ENCODE data around the gene SVEP1. TPM values are rescaled to one million over a fixed set of nuclear protein-coding genes. Genes with fewer than 3 reads are reported as not detected.

The SVEP1 gene
- total RNA-seq, result 39.6 and 81.2 TPM in 2 replicates

DNA sequence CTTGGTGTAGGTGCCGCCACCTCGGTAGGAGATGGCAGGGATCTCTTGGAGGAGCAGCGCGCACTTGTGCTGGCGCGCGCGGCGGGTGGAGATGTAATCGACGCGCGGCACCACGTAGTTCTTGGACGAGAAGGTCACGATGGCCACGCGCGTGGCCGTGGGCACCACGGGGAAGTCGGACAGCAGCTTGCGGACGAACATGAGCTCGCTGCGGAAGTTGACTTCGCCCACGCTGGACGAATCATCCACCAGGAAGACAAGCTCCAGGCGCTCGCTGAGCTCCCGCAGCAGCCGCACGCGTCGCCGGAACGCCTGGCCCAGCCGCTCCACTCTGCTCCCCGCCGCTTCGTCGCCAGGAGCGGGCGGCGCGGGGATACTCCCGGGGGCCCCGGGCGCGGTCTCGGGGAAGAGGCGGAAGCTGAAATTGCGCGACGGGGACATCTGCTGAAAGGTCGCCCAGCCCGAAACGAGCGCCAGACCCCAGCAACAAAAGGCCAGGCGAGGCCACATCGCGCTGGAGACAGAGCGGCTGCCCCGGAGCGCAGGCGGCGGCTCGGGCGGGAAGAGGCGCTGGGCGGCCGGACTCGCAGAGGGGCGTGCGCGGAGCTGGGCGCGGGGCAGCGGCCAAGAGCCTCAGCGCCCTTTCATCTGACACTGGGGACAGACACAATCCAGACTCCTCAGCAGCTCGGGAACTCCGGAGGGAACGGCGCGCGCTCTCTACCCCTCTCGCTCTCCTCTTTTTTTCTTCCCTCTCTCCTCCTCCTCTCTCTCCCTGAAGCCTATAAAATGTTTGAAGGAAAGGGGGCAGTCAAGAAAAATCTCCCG lies at the start of gene SVEP1:
Gene SVEP1 (minus strand): TSS at position 708 of the 828 bp plus-strand sequence. CDS start 198 bp downstream, at position 510.
- peak; percentile 65 for DNase-seq (ENCODE audit: low read depth)

DNA sequence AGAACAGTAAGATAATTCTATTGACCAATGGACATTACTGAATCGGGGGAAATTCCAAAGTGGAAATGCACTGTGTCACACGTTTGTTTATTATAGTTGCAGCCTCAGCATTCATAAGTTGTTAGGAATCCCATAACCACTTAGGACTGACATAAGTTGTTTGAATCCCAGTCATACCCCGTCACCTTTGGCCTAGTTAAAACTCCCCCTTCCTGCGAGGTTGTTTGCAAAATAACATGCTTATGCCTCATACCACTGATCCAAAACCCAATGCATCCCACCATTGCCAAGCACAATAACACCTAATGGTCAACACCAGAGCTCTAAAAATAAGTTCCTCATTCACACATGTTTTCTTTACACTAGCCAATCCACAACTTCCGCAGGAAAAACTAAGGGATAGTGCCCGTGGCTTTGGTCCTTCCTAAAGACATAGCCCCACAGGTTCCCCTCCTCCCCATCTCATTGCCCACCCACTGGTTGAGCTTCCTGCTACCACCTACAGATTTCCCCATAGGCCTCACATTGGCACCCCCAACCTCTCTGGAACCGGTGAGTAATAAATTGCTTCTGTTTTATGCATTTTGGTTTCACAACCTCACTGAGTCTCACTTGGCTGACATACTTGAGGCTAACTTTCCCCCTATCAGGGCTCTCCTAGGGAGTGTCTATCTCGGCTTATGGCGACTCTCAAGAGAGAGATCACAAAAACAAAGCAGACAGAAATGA lies 46.7 kb upstream of the SVEP1 start:
- DNase-seq (ENCODE audit: low read depth), result peak; percentile 93
- H3K4me3 ChIP-seq (ENCODE audit: low read depth, low read length), result no peak overlapping the region
- TF ChIP-seq, protein P1, sequence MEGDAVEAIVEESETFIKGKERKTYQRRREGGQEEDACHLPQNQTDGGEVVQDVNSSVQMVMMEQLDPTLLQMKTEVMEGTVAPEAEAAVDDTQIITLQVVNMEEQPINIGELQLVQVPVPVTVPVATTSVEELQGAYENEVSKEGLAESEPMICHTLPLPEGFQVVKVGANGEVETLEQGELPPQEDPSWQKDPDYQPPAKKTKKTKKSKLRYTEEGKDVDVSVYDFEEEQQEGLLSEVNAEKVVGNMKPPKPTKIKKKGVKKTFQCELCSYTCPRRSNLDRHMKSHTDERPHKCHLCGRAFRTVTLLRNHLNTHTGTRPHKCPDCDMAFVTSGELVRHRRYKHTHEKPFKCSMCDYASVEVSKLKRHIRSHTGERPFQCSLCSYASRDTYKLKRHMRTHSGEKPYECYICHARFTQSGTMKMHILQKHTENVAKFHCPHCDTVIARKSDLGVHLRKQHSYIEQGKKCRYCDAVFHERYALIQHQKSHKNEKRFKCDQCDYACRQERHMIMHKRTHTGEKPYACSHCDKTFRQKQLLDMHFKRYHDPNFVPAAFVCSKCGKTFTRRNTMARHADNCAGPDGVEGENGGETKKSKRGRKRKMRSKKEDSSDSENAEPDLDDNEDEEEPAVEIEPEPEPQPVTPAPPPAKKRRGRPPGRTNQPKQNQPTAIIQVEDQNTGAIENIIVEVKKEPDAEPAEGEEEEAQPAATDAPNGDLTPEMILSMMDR (IDR thresholded peaks at IDR 0.05; ENCODE audit: insufficient read depth, low read depth, low read length), result no peak

More for the DNA sequence above, at the start of gene SVEP1:
- H3K4me3 ChIP-seq (ENCODE audit: low read depth, low read length), result peak within 1 kb of the TSS; percentile 78
- TF ChIP-seq, protein P1 (IDR thresholded peaks at IDR 0.05; ENCODE audit: insufficient read depth, low read depth, low read length), result no peak

- no peak overlapping the region for H3K4me3 ChIP-seq (ENCODE audit: low read depth, low read length)
- DNase-seq (ENCODE audit: low read depth), result peak; percentile 78
- TF ChIP-seq, protein P1 (IDR thresholded peaks at IDR 0.05; ENCODE audit: insufficient read depth, low read depth, low read length), result peak; percentile 65
Observed at GRCh38 chr9:110623462-110624025, 44.0 kb upstream of the SVEP1 start.

DNA sequence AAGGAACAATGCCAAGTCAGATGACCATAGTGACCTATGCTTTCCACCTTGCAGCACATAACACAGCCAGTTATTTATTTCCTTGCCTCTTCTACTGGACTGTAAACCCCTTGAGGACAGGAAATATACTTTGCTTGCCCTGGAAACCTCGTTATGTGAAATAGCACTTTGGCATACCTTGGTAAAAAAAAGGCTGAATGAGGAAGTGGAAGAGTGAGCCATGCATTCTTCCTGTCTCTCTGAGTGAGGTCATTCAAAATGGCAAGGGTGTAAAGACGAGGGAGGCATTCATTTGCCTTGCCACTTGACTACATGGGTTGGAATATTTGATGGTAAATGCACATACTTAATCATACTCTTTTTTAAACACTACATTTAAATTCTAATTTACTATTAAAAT lies 42.8 kb upstream of the SVEP1 start:
- no peak overlapping the region for H3K4me3 ChIP-seq (ENCODE audit: low read depth, low read length)
- TF ChIP-seq, protein P1 (IDR thresholded peaks at IDR 0.05; ENCODE audit: insufficient read depth, low read depth, low read length), result no peak
- DNase-seq (ENCODE audit: low read depth), result no peak

DNA sequence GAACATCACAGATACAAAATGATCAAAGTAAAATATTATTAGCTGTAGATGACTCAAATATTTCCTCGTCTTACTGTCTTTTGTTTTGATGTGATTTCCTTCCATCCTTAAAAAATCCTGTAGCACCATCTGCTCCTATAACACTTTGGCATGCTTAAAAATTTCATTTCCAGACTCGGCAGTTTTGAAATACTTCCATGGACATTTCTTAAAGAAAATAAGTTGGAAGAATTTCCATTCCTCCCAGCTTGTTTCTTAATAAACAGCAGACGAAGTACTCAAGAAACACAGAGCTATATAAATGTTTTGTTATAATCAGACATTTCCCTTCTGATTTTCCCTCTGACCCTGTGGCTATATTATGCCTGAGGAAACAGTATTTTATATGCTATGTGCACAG lies 41.2 kb upstream of the SVEP1 start:
- DNase-seq (ENCODE audit: low read depth), result peak; percentile 18
- TF ChIP-seq, protein P1 (IDR thresholded peaks at IDR 0.05; ENCODE audit: insufficient read depth, low read depth, low read length), result no peak
- no peak overlapping the region for H3K4me3 ChIP-seq (ENCODE audit: low read depth, low read length)

DNA sequence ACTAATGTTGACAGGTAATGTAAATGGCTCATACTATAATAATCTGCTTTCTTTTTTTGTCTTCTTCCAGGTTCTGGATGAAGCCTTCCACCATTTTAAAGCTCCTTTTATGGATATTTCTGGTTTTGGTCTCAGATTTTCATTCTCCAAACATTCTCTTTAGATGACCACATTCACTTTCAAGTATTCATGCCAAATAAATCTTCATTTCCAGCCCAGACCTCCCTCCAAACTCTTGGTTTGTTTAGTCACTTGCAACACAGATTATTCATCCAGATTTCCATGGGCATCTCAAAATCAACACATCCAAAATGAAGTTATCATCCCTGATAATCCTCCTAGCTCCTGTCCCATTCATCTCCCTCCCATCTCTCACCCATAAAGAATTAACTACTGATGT lies 40.3 kb upstream of the SVEP1 start:
- TF ChIP-seq, protein P1 (IDR thresholded peaks at IDR 0.05; ENCODE audit: insufficient read depth, low read depth, low read length), result no peak
- no peak overlapping the region for H3K4me3 ChIP-seq (ENCODE audit: low read depth, low read length)
- no peak for DNase-seq (ENCODE audit: low read depth)
